Epidermal melanocyte (primary cell): ENCODE measurements around the gene HLA-A.
A peak's percentile ranks its signal among the peaks of the same experiment; 100 is the strongest.
"Not testable (repeated sequence)": the region's sequence is repeated elsewhere in the genome, so short reads cannot be mapped to it uniquely, and the experiment has no call there.

ENCODE experiments used
- DNase-seq: peaks from one replicate; pipeline ENCODE4 v3.0.0; 2011; ENCODE audit warnings: low spot score; ENCODE audit not compliant: insufficient read length

The HLA-A gene

GRCh38 chr6:29942275-29943052 lies at the start of gene HLA-A:
Gene HLA-A, plus strand, starts transcription at chr6:29942532. Its CDS starts 22 bp downstream, at chr6:29942554.
- DNase-seq: peak; percentile 88

GRCh38 chr6:29892696-29893095 lies 49.6 kb upstream of the HLA-A start:
- DNase-seq: no peak

GRCh38 chr6:29899281-29899680 lies 43.1 kb upstream of the HLA-A start:
- no peak for DNase-seq

GRCh38 chr6:29905286-29905685 lies 37.0 kb upstream of the HLA-A start:
- DNase-seq: no peak

- no peak for DNase-seq
Observed at GRCh38 chr6:29907637-29908340, 34.5 kb upstream of the HLA-A start.

- no peak for DNase-seq
Observed at GRCh38 chr6:29908341-29908662, 34.0 kb upstream of the HLA-A start.

GRCh38 chr6:29908710-29909109 lies 33.6 kb upstream of the HLA-A start:
- no peak for DNase-seq

- DNase-seq: no peak
Observed at GRCh38 chr6:29909985-29910384, 32.3 kb upstream of the HLA-A start.

- no peak for DNase-seq
Observed at GRCh38 chr6:29912840-29913239, 29.5 kb upstream of the HLA-A start.

- no peak for DNase-seq
Observed at GRCh38 chr6:29916741-29917140, 25.6 kb upstream of the HLA-A start.

- no peak for DNase-seq
Observed at GRCh38 chr6:29917857-29918256, 24.5 kb upstream of the HLA-A start.

- DNase-seq: no peak
Observed at GRCh38 chr6:29919506-29920445, 22.6 kb upstream of the HLA-A start.

GRCh38 chr6:29924287-29924686 lies 18.0 kb upstream of the HLA-A start:
- DNase-seq: no peak

GRCh38 chr6:29924731-29925130 lies 17.6 kb upstream of the HLA-A start:
- no peak for DNase-seq

- DNase-seq: no peak
Observed at GRCh38 chr6:29925321-29925720, 17.0 kb upstream of the HLA-A start.

GRCh38 chr6:29925727-29926412 lies 16.5 kb upstream of the HLA-A start:
- no peak for DNase-seq

- no peak for DNase-seq
Observed at GRCh38 chr6:29926413-29927274, 15.7 kb upstream of the HLA-A start.

- no peak for DNase-seq
Observed at GRCh38 chr6:29927275-29927569, 15.1 kb upstream of the HLA-A start.

- no peak for DNase-seq
Observed at GRCh38 chr6:29927841-29928388, 14.4 kb upstream of the HLA-A start.

GRCh38 chr6:29930047-29930446 lies 12.3 kb upstream of the HLA-A start:
- DNase-seq: not testable (repeated sequence)
